HepG2 (cell line): ENCODE data around the gene MBTPS1. TPM values are rescaled to one million over a fixed set of nuclear protein-coding genes. Genes with fewer than 3 reads are reported as not detected.

Experiments used
- ARID5B ChIP-seq: IDR thresholded peaks from 2 replicates; pipeline ENCODE4 v1.4.0; 2020; ENCODE audit warnings: mild to moderate bottlenecking, missing genetic modification reagents
- ASH2L ChIP-seq: fragments of 300-600, 200-600 bp; sonication (generic); IDR thresholded peaks from 2 replicates; pipeline ENCODE4 v1.7.0; 2017; ENCODE audit warnings: low read depth, mild to moderate bottlenecking, moderate library complexity, mixed read lengths, low read length; ENCODE audit not compliant: insufficient read length
- DPF2 ChIP-seq: sonication (generic); formaldehyde crosslinking; IDR thresholded peaks from 2 replicates; pipeline ENCODE4 v1.4.0; 2020; ENCODE audit warnings: mild to moderate bottlenecking, low read depth, missing genetic modification reagents, borderline replicate concordance
- ERF ChIP-seq: IDR thresholded peaks from 2 replicates; pipeline ENCODE4 v1.6.1; 2018; ENCODE audit warnings: missing biosample characterization, missing genetic modification reagents
- FOXK2 ChIP-seq: fragments of 450-650 bp; IDR thresholded peaks from 2 replicates; pipeline ENCODE4 v1.6.1; 2016
- HOXA3 ChIP-seq: sonication (generic); formaldehyde crosslinking; IDR thresholded peaks from 2 replicates; pipeline ENCODE4 v1.5.0; 2020; ENCODE audit warnings: missing genetic modification reagents
- IKZF4 ChIP-seq: sonication (generic); formaldehyde crosslinking; IDR thresholded peaks from 2 replicates; pipeline ENCODE4 v1.5.1; 2020; ENCODE audit warnings: borderline replicate concordance, mild to moderate bottlenecking, low read depth, missing genetic modification reagents; ENCODE audit errors: not compliant biosample characterization
- LCORL ChIP-seq, 2 experiments: fragments of 450-650 bp in 1 of 2; sonication (generic) in 1 of 2; formaldehyde crosslinking in 1 of 2; IDR thresholded peaks; 2 replicates each; pipeline versions ENCODE4 v1.5.0 to v1.6.1; 2017 to 2020; ENCODE audit warnings: antibody characterized with exemption in 1 of 2, missing genetic modification reagents in 1 of 2
- MIER2 ChIP-seq: IDR thresholded peaks from 2 replicates; pipeline ENCODE4 v1.6.1; 2016; ENCODE audit warnings: missing biosample characterization, missing genetic modification reagents
- NR2F6 ChIP-seq, 2 experiments: IDR thresholded peaks; 2 replicates each; pipeline ENCODE4 v1.6.1; 2016; ENCODE audit warnings: antibody characterized with exemption in 1 of 2, mild to moderate bottlenecking in 1 of 2
- PTBP1 ChIP-seq: fragments of 200-400 bp; formaldehyde crosslinking; IDR thresholded peaks from 2 replicates; pipeline ENCODE4 v1.6.1; 2018; ENCODE audit warnings: low read length, low read depth; ENCODE audit not compliant: poor library complexity, severe bottlenecking
- REST ChIP-seq, 2 experiments: IDR thresholded peaks; 2 replicates each; pipeline ENCODE4 v1.6.1; 2011 to 2012; ENCODE audit warnings: low read length in 2 of 2, borderline replicate concordance in 1 of 2, low read depth in 1 of 2, mild to moderate bottlenecking in 1 of 2, moderate library complexity in 1 of 2
- RXRB ChIP-seq: IDR thresholded peaks from 2 replicates; pipeline ENCODE4 v1.6.1; 2016; ENCODE audit warnings: borderline replicate concordance, missing genetic modification reagents, missing compliant biosample characterization
- SIX4 ChIP-seq: sonication (generic); formaldehyde crosslinking; IDR thresholded peaks from 2 replicates; pipeline ENCODE4 v1.4.0; 2020; ENCODE audit warnings: missing genetic modification reagents
- YEATS2 ChIP-seq: sonication (generic); formaldehyde crosslinking; IDR thresholded peaks from 2 replicates; pipeline ENCODE4 v1.4.0; 2020; ENCODE audit warnings: missing genetic modification reagents, borderline replicate concordance
- YEATS4 ChIP-seq: sonication (generic); formaldehyde crosslinking; IDR thresholded peaks from 2 replicates; pipeline ENCODE4 v1.4.0; 2020; ENCODE audit warnings: missing genetic modification reagents, borderline replicate concordance
- ZBTB25 ChIP-seq: IDR thresholded peaks from 2 replicates; pipeline ENCODE4 v1.6.1; 2018; ENCODE audit warnings: missing genetic modification reagents
- polyA plus RNA-seq, 8 experiments: library from polyadenylated mRNA; depleted of rRNA in 3 of 8; stranded (reverse) in 7 of 8; unstranded in 1 of 8; fragments of >200 nt; fragmentation: Illumina TruSeq in 4 of 8; extraction: Trizol in 4 of 8; gene quantifications; 2 replicates each; pipeline versions ENCODE4 v1.2.1 to v1.2.3, GENCODE V29; 2011 to 2016; ENCODE audit warnings: low read depth in 4 of 8, missing spikeins in 1 of 8, mixed read lengths in 1 of 8; ENCODE audit not compliant: insufficient read depth in 1 of 8
- total RNA-seq, 5 experiments: library from RNA; depleted of rRNA; stranded (reverse); fragments of >200 nt; fragmentation: Illumina TruSeq; extraction: Trizol; gene quantifications; 2 replicates each; pipeline ENCODE4 v1.2.3, GENCODE V29; 2016; ENCODE audit warnings: low read depth in 1 of 5
- TF ChIP-seq, protein P1 (sequence below): IDR thresholded peaks from 2 replicates; pipeline ENCODE4 v1.6.1; 2012; ENCODE audit warnings: low read depth, low read length, improper control_type of control experiment

Gene MBTPS1
- total and polyA plus RNA-seq, 2 of the 13 experiments (the other 11 are each of a cell fraction or from before 2014, with no cell fraction given): 56.7 to 91.3 TPM

DNA sequence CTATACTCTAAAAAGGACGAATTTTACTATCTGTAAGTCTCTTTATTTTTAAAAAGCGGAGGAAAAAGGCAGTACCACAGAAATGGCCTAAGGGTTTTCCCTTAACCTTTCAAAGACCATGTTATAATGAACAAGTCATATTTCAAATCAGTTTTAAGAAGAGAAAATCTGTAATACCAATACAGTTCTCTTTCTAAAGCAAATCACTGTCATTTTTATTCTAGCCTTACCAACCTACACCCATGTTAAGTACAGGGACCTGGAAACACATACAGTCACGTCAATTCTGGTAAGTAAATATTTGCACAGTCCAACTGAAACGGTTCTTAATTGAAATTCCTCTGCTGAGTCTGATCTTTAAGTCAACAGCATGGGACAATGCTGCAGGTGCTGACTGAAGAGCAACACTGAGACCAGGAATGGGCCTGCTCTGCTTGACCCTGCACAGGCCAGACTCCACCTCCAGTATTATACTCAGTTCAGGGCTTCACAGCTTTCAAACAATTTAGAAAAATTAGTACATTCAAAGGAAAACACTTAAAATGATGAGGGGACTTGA, 20.2 kb downstream of the MBTPS1 start (continued):
- peak; percentile 64; the same call in 1 of the 2 replicates for TF ChIP-seq FOXK2
- 0 out of 2 replicates have a peak, but pooled peaks have one; percentile 47 for TF ChIP-seq MIER2
- peak; percentile 50 for TF ChIP-seq ASH2L
- no peak for TF ChIP-seq REST (IDR thresholded peaks at IDR 0.05; ENCODE audit: borderline replicate concordance in 1 of 2, low read depth in 1 of 2, low read length in 2 of 2)
- peak; percentile 89 for TF ChIP-seq RXRB (CRISPR knock-in tag)
- peak; percentile 73 for TF ChIP-seq NR2F6 (IDR thresholded peaks at IDR 0.05)
- peak; percentile 84 for TF ChIP-seq NR2F6 (CRISPR knock-in tag; IDR thresholded peaks at IDR 0.05)
- TF ChIP-seq, protein P1, sequence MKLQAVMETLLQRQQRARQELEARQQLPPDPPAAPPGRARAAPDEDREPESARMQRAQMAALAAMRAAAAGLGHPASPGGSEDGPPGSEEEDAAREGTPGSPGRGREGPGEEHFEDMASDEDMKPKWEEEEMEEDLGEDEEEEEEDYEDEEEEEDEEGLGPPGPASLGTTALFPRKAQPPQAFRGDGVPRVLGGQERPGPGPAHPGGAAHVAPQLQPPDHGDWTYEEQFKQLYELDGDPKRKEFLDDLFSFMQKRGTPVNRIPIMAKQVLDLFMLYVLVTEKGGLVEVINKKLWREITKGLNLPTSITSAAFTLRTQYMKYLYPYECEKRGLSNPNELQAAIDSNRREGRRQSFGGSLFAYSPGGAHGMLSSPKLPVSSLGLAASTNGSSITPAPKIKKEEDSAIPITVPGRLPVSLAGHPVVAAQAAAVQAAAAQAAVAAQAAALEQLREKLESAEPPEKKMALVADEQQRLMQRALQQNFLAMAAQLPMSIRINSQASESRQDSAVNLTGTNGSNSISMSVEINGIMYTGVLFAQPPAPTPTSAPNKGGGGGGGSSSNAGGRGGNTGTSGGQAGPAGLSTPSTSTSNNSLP: peak; percentile 90
- TF ChIP-seq IKZF4 (CRISPR knock-in tag): no peak
- TF ChIP-seq YEATS4: peak; percentile 34; the same call in 1 of the 2 replicates
- no peak for TF ChIP-seq PTBP1
- 0 out of 2 replicates have a peak, but pooled peaks have one; percentile 61 for TF ChIP-seq DPF2 (CRISPR knock-in tag)
- TF ChIP-seq HOXA3: peak; percentile 50; the same call in 1 of the 2 replicates
- peak; percentile 83 for TF ChIP-seq ERF (CRISPR knock-in tag)
- peak; percentile 58; the same call in 1 of the 2 replicates for TF ChIP-seq SIX4 (CRISPR knock-in tag)
- TF ChIP-seq YEATS2 (CRISPR knock-in tag): peak; percentile 68; the same call in 1 of the 2 replicates
- no peak for TF ChIP-seq LCORL (IDR thresholded peaks at IDR 0.05)
- TF ChIP-seq LCORL (CRISPR knock-in tag; IDR thresholded peaks at IDR 0.05): peak; percentile 49; the same call in 1 of the 2 replicates
- peak; percentile 98 for TF ChIP-seq ARID5B (CRISPR knock-in tag)
- TF ChIP-seq ZBTB25 (CRISPR knock-in tag): peak; percentile 83
